Transverse colon (tissue), 3 donors: ENCODE measurements around the gene MYO7B.

ENCODE experiments used
- CTCF ChIP-seq, 5 experiments: fragments of 200-600 bp in 3 of 5; fragments of 450-650 bp in 2 of 5; sonication (generic) in 3 of 5; IDR thresholded peaks; 1 replicate in 2 of 5; 2 replicates in 3 of 5; pipeline ENCODE4 v1.5.1; 2016 to 2017; ENCODE audit warnings: antibody characterized with exemption in 5 of 5, inconsistent platforms in 3 of 5, mild to moderate bottlenecking in 2 of 5, moderate library complexity in 1 of 5
- POLR2A ChIP-seq: fragments of 450-650 bp; IDR thresholded peaks from one replicate; pipeline ENCODE4 v1.6.1; 2016; ENCODE audit warnings: antibody characterized with exemption, mild to moderate bottlenecking, moderate library complexity

GRCh38 chr2:127610561-127610960 lies 75.1 kb downstream of the MYO7B start:
- TF ChIP-seq POLR2A: no peak
- TF ChIP-seq CTCF (IDR thresholded peaks at IDR 0.05): no peak
